GM19351 (cell line): ENCODE data around the gene FOXP3.
A peak's percentile ranks its signal among the peaks of the same experiment; 100 is the strongest.
"Not testable (repeated sequence)": the region's sequence is repeated elsewhere in the genome, so short reads cannot be mapped to it uniquely, and the experiment has no call there.

Experiments
- ATAC-seq: cut with Tn5 transposase; IDR thresholded peaks from one replicate; pipeline ENCODE4 v1.9.1; 2021; ENCODE audit warnings: mild to moderate bottlenecking, moderate library complexity; ENCODE audit not compliant: unreplicated experiment

FOXP3 gene, protein sequence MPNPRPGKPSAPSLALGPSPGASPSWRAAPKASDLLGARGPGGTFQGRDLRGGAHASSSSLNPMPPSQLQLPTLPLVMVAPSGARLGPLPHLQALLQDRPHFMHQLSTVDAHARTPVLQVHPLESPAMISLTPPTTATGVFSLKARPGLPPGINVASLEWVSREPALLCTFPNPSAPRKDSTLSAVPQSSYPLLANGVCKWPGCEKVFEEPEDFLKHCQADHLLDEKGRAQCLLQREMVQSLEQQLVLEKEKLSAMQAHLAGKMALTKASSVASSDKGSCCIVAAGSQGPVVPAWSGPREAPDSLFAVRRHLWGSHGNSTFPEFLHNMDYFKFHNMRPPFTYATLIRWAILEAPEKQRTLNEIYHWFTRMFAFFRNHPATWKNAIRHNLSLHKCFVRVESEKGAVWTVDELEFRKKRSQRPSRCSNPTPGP

DNA sequence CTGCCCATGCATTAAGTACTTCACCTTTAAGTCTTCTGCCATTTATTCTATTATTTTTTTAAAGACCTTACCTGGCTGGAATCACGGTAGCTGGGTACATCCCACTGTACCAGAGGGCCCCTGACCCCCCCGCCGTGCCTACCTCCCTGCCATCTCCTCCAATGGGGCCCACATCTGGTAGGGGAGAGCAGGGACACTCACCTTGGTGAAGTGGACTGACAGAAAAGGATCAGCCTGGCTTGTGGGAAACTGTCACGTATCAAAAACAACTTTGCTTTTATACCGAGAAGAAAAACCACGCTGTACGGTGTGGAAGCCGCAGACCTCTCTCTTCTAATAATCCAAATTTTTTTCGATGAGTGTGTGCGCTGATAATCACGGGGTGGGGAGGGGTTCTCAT is at the start of gene FOXP3:
FOXP3 (minus strand) TSS at position 251 of the 400 bp plus-strand sequence. CDS start 6,205 bp downstream, outside the sequence.
- ATAC-seq: no peak

DNA sequence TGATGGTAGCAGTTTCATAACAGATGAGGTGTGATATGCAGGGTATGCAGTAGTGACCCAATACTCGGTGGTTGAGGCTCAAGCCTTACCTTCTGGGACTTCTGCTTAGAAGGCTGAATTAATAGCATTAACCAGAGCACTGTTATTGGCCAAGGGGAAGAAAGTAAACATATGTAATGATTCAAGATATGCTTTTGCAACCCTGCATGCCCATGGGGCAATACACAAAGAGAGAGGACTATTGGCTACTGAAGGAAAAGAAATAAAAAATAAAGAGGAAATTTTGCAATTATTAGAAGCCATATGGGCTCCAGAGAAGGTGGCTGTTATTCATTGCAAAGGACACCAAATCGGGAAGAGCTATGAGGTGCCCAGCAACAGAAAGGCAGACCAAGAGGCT is 47.7 kb upstream of the FOXP3 start:
- ATAC-seq: no peak

DNA sequence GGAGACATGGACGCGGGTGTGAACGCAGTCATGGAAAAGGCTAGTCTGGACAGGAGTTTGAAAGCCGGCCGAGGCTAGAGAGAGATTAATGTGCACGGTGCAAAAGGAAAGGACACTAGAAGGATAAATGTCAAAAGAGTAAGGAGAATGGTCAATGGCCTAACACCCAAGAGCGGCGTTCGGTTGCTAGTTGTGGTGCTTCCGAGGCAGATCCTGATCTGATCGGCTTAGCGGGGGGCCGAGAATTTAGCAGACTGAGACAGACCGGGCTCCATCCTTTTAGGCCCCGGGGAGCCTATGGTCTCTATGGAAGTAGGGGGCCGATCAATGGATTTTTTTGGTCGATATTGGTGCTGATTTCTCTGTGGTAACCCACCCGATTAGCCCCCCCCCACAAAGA is 45.9 kb upstream of the FOXP3 start:
- ATAC-seq: no peak

DNA sequence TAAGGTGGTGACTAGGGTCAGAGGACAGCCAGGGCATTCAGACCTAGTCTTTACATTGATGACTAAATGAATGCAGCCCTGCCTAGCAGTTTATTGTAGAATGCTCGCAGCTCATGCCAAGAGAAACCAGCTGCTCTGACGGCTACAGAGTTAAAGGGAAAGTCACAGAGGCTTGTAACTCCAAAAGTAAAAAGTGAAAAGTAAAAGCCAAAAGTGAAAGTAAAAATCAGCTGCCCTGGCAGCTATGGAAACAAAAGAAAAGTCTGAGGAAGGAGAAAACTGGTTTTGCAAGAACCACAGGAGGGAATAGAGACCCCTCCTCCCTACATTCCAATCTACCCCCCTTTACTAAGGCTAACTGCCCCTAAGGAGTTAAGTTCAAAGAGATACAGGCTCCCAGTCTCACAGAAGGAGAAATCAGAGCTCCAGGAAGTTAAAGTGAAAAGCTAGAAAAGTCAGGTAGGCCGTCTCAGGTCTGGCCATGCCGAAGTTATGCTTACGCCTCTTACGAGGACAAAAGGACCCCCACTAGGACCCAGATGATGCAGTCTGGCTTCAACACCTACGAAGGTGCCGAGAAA is 45.0 kb upstream of the FOXP3 start:
- ATAC-seq: no peak

DNA sequence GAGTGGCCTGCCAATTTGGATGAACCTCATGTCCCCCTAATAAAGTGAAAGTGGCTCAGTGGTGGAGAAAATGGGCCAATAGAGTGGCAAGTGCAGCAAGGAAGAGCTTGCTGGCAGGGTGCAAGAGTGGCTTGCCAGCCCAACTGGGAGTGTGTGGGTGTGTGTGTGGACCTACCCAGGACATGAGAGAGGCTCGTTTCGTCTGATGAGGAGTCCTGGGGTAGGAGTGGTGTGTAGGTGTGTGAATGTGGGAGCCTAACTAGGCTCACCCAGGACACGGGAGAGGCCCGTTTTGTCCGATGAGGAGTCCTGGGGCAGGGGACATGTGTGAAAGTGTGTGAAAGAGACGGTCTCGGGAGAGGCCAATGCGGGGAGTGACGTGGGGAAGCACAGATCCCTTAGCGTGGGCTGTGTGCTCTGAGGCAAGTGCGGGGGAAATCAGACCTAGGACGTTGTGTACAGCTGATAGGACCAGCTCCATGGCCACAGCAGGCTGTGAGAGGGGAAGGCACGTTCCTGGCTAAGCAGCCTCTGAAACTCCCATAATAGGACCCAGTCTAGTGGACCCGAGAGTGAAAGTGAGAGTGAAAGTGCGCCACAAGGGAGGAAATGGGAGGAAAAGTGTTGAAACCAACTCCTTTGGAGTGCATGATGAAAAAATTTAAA is 44.2 kb upstream of the FOXP3 start:
- ATAC-seq: no peak

DNA sequence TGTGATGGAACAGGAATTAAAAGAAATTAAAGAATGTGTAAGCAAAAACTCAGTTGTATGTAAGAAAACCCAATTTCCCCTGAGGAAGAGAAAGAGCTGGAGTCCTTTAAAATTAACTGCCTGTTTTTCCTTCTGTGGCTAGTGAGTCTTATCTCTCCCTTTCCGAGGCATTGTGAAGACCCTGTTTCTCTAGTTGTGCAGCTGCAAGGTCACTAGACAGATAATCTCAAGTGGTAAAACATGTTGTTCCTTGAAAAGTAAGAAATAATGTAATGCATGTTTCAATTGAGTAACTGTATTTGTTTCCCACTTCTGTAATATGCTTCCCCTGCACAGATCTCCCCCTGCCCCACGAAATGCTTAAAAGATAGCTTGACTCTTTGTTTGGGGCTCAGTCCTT is 43.3 kb upstream of the FOXP3 start:
- not testable (repeated sequence) for ATAC-seq

DNA sequence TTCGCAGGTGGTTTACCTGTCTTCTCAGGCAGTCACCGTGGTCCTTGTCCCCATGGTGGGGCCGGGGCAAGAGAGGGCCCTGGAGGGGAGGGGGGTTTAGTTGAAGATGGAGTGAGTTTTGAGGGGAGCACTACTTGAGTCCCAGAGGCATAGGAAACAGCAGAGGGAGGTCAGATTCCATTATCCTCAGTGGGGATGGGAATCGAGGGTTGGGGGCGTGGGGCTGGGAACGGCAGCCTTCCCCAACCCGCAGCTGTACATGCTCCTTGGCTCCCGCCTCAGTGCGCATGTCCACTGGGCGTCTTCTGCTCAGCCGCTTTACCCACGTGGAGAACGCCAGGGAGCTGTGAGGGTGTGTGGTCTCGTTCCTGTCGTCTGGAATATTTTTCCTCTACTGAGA is 38.8 kb upstream of the FOXP3 start, which contains the start of gene GAGE10:
GAGE10 (plus strand) TSS at position 301 of the 400 bp plus-strand sequence. CDS start 1,214 bp downstream, outside the sequence.
- ATAC-seq: no peak

DNA sequence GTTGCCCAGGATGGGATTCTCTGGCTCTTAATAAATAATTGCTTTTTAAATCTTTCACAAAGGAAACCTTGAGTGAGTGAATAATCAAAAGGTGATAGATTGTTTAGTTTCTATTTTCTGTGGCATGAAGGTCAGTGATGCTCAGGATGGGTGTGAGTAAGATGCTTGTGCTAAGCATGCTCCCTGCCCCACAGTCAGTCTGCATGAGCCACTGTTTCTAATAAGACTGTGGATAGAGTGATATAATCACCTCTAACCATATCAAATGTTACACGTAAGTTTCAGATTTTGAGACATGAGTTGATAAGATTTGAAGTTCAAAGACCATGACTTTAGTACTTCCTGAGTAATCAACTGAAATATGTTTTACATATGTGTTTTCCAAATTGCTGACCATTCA is 36.2 kb upstream of the FOXP3 start:
- no peak for ATAC-seq

DNA sequence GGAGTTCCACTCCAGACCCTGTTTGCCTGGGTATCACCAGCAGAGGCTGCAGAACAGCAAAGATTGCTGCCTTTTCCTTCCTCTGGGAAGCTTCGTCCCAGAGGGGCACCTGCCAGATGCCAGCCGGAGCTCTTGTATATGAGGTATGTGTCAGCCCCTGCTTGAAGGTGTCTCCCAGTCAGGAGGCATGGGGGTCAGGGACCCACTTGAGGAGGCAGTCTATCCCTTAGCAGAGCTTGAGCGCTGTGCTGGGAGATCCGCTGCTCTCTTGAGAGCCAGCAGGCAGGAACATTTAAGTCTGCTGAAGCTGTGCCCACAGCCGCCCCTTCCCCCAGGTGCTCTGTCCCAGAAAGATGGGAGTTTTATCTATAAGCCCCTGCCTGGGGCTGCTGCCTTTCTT is 34.8 kb upstream of the FOXP3 start:
- not testable (repeated sequence) for ATAC-seq

DNA sequence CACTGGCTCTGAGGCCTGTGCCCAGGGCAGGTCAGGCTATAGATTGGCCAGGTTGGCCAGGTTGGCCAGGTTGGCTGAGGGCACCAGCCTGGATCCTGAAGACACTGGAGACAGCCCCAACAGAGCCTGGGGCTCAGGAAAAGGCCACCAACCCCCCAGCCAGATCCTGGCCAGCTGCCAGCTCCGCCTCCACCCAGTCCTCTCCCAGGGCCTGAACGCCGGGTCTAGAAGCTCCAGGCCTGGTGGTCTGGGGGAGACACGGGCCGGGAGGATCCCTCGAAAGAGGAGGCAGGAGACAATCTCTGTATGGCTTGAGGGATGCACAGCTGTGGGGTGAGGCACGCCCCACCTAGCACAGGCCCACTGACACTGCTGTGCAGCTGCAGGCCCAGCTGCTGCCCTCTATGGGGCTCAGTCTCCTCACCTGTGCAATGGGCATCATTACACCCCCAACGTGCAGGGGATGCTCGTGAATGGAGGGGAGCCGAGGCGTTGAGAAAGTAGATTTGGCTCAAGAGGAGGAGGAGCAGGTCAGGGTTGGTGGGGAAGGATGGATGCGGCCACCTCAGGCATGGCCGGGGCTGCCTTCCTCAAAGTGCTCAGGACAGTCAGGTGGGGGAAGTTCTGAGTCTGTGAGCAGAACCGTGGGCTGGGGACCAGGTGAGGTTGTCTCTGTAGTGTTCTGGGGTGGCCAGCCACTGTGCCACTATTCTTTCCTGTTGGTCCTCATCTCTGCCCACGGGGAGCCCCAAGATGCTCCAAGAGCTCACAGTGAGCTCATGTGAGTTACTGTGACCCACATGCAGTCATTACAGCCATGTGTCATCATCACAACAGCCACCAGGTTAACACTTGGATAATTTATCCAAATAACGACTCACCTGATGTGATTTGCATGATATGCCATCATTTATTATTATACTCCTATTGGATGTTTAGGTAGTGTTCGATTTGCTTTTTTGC is 28.2 kb upstream of the FOXP3 start:
- ATAC-seq: no peak

DNA sequence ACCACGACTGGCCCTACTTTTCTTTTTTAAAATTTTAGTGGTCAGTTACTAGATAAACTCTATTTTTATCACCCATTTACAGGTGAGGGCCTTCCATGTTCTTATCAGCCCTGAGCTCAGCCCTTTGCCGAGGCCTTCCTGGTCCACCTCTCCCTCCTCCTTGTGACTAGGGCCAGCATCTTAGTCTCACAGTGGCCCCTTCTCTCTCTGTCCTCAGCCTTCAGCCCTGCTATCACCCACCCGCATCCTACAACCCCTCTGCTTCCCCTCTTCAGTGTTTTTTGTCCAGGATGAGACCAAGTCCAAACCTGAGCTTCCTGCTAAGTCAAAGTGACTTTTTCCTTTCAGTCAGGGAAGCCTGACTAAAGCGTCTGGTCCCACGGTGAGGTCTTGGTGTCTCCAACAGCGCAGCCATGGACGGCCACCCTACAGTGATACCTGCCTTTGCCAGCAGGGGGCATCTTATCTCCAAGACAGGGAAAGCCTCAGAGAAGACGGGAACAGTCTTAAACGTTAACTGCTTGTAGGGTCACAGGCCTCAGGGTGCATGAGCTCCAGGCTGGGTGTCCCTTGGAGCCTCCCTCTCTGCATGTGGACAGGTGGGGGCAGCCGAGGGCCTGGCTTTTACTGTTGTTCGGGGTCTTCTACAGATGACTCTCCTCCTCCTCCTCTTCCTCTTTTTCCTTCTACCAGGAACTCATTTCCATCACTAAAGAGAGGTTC is 27.3 kb upstream of the FOXP3 start:
- peak; percentile 76 for ATAC-seq

DNA sequence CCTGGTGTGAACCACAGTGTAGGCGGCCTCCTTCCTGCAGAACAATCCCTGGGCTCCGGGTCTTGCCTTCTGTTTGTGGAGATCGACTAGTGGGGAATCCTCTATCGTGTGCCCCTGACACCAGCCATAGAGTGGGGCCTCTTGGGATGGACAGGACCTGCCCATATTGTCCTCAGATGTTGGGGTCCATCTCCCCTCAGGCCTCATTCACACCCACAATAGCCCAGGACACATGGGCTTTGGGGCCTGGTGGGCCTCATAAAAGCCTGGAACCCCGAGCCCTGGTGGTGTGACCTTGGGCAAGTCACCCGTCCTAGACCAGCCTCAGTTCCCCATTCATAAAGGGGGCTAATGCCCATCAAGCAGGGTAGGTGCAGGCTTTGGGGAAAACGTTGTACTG is 25.7 kb upstream of the FOXP3 start:
- no peak for ATAC-seq

DNA sequence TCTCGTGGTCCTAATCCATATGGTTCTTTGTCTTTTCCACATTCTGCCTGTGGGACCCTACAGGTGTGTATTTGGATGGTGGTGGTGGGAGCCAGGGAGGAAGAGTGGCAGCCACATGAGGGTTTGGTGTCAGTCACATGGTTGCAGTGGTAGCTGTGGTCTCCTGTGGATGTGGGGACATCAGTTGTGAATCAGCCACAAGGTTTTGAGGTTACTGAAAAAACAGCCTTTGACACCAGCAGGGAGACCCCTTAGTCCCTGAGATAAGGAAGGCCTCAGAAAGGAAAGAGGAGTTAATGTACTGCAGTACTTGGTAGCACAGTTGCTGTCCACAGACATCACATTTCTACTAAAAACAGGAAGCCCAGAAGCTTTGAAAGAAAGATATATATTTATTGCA is 23.2 kb upstream of the FOXP3 start:
- ATAC-seq: no peak

DNA sequence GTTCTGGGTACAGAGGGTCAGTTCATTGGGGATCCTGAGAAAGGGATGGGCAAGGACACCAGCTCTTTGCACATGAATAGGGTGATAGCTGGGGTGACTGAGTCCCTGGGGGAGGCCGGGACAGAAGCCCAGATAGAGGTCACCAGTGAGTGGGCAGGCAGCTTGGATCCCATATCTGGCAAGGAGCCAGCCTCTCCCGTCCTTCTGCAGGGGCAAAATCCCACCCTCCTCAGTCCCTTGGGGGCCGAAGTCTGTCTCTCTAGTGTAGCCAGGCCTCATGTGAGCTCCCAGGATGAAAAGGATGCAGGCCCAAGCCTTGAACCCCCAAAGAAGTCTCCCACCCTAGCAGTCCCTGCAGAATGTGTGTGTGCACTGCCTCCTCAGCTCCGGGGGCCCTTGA is 22.1 kb upstream of the FOXP3 start:
- no peak for ATAC-seq

DNA sequence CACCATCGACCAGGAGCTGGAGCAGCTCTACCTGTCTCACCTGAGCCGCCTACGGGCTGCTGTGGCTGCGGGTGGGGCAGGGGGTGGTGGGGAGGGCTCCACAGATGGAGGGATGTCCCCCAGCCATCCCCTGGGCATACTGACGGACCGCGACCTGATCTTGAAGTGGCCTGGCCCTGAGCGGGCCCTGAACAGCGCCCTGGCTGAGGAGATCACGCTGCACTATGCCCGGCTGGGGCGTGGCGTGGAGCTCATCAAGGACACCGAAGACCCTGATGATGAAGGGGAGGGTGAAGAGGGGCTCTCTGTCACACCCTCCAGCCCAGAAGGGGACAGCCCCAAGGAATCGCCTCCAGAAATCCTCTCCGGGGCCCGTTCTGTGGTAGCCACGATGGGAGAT is 21.6 kb upstream of the FOXP3 start:
- no peak for ATAC-seq

DNA sequence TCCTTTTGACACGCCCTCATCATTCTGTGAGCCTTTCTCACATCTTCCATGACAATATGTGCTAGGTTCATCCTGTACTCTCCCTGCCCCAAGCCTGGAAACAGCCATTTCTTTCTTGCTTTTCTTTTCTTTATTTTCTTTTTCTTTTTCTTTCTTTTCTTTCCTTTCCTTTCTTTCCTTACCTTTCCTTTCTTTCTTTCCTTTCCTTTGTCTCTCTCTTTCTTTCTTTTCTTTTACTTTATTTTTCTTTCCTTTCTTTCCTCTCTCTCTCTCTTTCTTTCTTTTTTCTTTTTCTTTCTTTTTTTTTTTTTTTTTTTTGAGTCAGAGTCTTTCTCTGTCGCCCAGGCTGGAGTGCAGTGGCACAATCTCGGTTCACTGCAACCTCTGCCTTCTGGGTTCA is 19.7 kb upstream of the FOXP3 start:
- ATAC-seq: no peak

DNA sequence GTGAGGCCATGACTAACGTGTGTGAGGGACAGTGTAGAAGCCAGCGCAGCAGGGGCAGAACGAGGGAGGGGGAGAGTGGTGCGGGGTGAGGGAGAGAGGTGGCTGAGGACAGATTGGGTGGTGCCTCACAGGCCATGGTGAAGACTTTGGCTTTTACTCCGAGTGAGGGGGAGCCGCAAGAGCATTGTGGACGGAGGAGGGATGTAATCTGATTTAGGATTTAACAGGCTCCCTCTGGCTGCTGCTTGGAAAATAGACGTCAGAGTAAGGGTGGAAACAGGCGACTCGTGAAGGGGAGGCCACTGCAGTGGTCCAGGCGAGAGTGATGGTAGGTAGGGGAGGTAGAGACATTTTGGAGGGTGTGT is 18.1 kb upstream of the FOXP3 start:
- ATAC-seq: no peak

DNA sequence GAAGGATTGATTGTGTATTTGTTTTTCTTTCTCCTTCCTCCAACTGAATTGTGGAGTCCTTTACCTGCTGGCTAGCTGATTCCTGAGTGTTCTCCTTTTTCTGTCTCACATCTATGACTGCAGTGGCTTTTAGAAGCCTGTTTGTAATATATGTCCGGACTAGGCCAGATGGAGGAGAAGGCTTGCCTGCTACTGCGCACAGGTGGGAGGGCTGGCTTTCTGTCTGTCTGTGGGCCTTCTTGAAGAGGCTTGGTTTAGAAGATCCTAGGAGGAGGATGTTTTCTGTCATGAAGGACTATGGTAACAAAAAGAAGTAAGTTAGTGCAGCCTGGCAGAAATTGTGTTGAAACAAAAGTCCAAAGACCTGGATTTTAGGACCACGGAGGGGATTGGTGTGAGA is 13.6 kb upstream of the FOXP3 start:
- ATAC-seq: no peak

DNA sequence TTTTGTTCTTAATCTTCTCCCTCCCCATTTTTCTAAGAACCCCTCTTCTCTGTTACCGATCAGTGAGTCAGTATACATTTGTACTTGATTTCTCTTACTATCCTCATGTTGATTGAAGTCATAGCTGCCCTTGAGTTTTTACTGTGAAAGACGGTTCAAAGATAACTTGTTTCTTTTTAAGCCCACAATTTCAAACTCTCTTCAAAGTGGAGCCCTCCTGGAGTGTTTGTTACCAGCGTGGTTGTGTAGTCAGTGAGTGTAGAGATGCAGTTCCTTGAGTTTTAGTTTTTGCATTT is 13.0 kb upstream of the FOXP3 start:
- no peak for ATAC-seq
